K562 (cell line): ENCODE data around the gene FSTL1. TPM values are rescaled to one million over a fixed set of nuclear protein-coding genes. Genes with fewer than 3 reads are reported as not detected.

Source experiments
- ATF7 ChIP-seq: fragments of 450-650 bp; IDR thresholded peaks from 2 replicates; pipeline ENCODE4 v1.7.1; 2014; ENCODE audit warnings: mild to moderate bottlenecking, moderate library complexity
- CBX3 ChIP-seq, 2 experiments: IDR thresholded peaks; 1 replicate in 1 of 2; 2 replicates in 1 of 2; pipeline ENCODE4 v1.6.1; 2012; ENCODE audit warnings: inconsistent platforms in 2 of 2, low read length in 2 of 2, borderline replicate concordance in 1 of 2, control low read depth in 1 of 2
- CHAMP1 ChIP-seq: fragments of 450-650 bp; IDR thresholded peaks from 2 replicates; pipeline ENCODE4 v1.6.1; 2016; ENCODE audit warnings: mild to moderate bottlenecking
- CREM ChIP-seq: IDR thresholded peaks from 2 replicates; pipeline ENCODE4 v1.6.1; 2014; ENCODE audit warnings: antibody characterized with exemption, low read depth
- E2F6 ChIP-seq, 2 experiments: IDR thresholded peaks; 2 replicates each; pipeline ENCODE4 v1.6.1; 2011; ENCODE audit warnings: borderline replicate concordance in 1 of 2, control low read depth in 1 of 2, low read depth in 1 of 2, low read length in 1 of 2, mild to moderate bottlenecking in 1 of 2, mixed read lengths in 1 of 2, moderate library complexity in 1 of 2; ENCODE audit not compliant: insufficient read depth in 1 of 2, insufficient read length in 1 of 2, poor library complexity in 1 of 2, severe bottlenecking in 1 of 2; ENCODE audit errors: extremely low read depth in 1 of 2
- FOXM1 ChIP-seq, 2 experiments: fragments of 450-650 bp in 1 of 2; sonication (generic) in 1 of 2; formaldehyde crosslinking in 1 of 2; IDR thresholded peaks; 2 replicates each; pipeline versions ENCODE4 v1.6.1 to v1.9.0; 2017 to 2022; ENCODE audit warnings: low read depth in 2 of 2, mild to moderate bottlenecking in 2 of 2, missing genetic modification reagents in 1 of 2, moderate library complexity in 1 of 2
- MAZ ChIP-seq, 2 experiments: fragments of 450-650 bp in 1 of 2; sonication (generic) in 1 of 2; formaldehyde crosslinking; IDR thresholded peaks in 1 of 2; conservative IDR thresholded peaks in 1 of 2; 2 replicates each; pipeline versions ENCODE4 v1.4.0 to v1.5.0; 2020; ENCODE audit warnings: mild to moderate bottlenecking in 1 of 2, missing genetic modification reagents in 1 of 2
- MEIS2 ChIP-seq: fragments of 450-650 bp; IDR thresholded peaks from 2 replicates; pipeline ENCODE4 v1.6.1; 2014; ENCODE audit warnings: mild to moderate bottlenecking; ENCODE audit not compliant: partially characterized antibody
- MITF ChIP-seq: IDR thresholded peaks from 2 replicates; pipeline ENCODE4 v1.6.1; 2014; ENCODE audit warnings: antibody characterized with exemption
- NRF1 ChIP-seq, 2 experiments: fragments of 450-650 bp; IDR thresholded peaks in 1 of 2; conservative IDR thresholded peaks in 1 of 2; 2 replicates each; pipeline ENCODE4 v1.6.1; 2014; ENCODE audit warnings: mild to moderate bottlenecking in 2 of 2
- SAFB ChIP-seq: fragments of 200-400 bp; formaldehyde crosslinking; IDR thresholded peaks from 2 replicates; pipeline ENCODE4 v1.6.1; 2017; ENCODE audit warnings: low read depth, low read length, borderline replicate concordance
- UBTF ChIP-seq, 2 experiments: IDR thresholded peaks; 2 replicates each; pipeline ENCODE4 v1.6.1; 2012; ENCODE audit warnings: improper control_type of control experiment in 2 of 2, low read depth in 2 of 2, low read length in 2 of 2, borderline replicate concordance in 1 of 2
- VEZF1 ChIP-seq: fragments of 200-800 bp; sonication (Bioruptor generic); IDR thresholded peaks from 2 replicates; pipeline ENCODE4 v1.6.1; 2017; ENCODE audit warnings: missing genetic modification characterization, missing compliant biosample characterization
- polyA plus RNA-seq, 8 experiments: library from polyadenylated mRNA; depleted of rRNA in 4 of 8; stranded (reverse) in 5 of 8; unstranded in 3 of 8; fragments of >200 nt; fragmentation: Nextera tagmentation in 2 of 8; fragmentation: Illumina TruSeq in 1 of 8; extraction: Ambion mirVana in 2 of 8; extraction: Trizol in 1 of 8; gene quantifications; 2 replicates each; pipeline versions ENCODE4 v1.2.1 to v1.2.3, GENCODE V29; 2011 to 2014; ENCODE audit warnings: inconsistent platforms in 1 of 8, missing spikeins in 1 of 8
- total RNA-seq, 7 experiments: library from RNA; depleted of rRNA in 6 of 7; stranded (reverse); fragments of >200 nt in 6 of 7; fragmentation: Illumina TruSeq in 2 of 7; extraction: Trizol in 2 of 7; gene quantifications; 2 replicates each; pipeline versions ENCODE4 v1.2.1 to v1.2.3, GENCODE V29; 2011 to 2021; ENCODE audit warnings: low replicate concordance in 1 of 7

The FSTL1 gene
- total and polyA plus RNA-seq, 9 of the 15 experiments (the other 6 are each of a cell fraction or from before 2014, with no cell fraction given) = 0.01 to 0.58 (median 0.08) TPM; not detected in 2

- peak in 1 of 2 experiments; percentile 77; a peak in 1 of 4 replicates for TF ChIP-seq UBTF (IDR thresholded peaks at IDR 0.05; ENCODE audit: borderline replicate concordance in 1 of 2, low read depth in 2 of 2, low read length in 2 of 2)
- peak; percentile 67; the same call in 1 of the 2 replicates for TF ChIP-seq CREM
- TF ChIP-seq CBX3 (IDR thresholded peaks at IDR 0.05; ENCODE audit: borderline replicate concordance in 1 of 2, low read length in 2 of 2) = peak in 1 of 2 experiments; percentile 37; a peak in 1 of 3 replicates
- peak; percentile 88 for TF ChIP-seq VEZF1 (CRISPR knock-in tag)
- TF ChIP-seq MITF = peak; percentile 93
- no peak for TF ChIP-seq CHAMP1
- TF ChIP-seq SAFB = peak; percentile 71; the same call in 1 of the 2 replicates
- TF ChIP-seq MAZ (CRISPR knock-in tag; conservative IDR thresholded peaks at IDR 0.05 in 1 of 2, IDR thresholded peaks at IDR 0.05 in 1 of 2) = peak; percentile 57 to 61; a peak in 3 of 4 replicates
- peak; percentile 91 to 92 for TF ChIP-seq NRF1 (conservative IDR thresholded peaks at IDR 0.05 in 1 of 2, IDR thresholded peaks at IDR 0.05 in 1 of 2)
- peak; percentile 40; the same call in 1 of the 2 replicates for TF ChIP-seq ATF7
- TF ChIP-seq FOXM1 (IDR thresholded peaks at IDR 0.05; ENCODE audit: low read depth) = no peak
- peak; percentile 65; the same call in 1 of the 2 replicates for TF ChIP-seq FOXM1 (CRISPR knock-in tag; IDR thresholded peaks at IDR 0.05; ENCODE audit: low read depth)
- peak; percentile 54 for TF ChIP-seq MEIS2
- peak; percentile 89 to 95 for TF ChIP-seq E2F6 (IDR thresholded peaks at IDR 0.05; ENCODE audit: borderline replicate concordance in 1 of 2, extremely low read depth in 1 of 2, insufficient read depth in 1 of 2, insufficient read length in 1 of 2, low read depth in 1 of 2, low read length in 1 of 2, poor library complexity in 1 of 2, severe bottlenecking in 1 of 2)
Measured at GRCh38 chr3:120348991-120349854, 101.6 kb downstream of the FSTL1 start, which contains the start of gene LRRC58 (continued).
